T-helper 9 cell (primary cell): ENCODE measurements around the gene ETV3L.

ENCODE experiments used
- DNase-seq: peaks from one replicate; pipeline ENCODE4 v3.0.0-alpha.2; 2020
- total RNA-seq, 2 donors: gene quantifications; one replicate each; lab custom pipeline; 2026; lab: John Stamatoyannopoulos, UW

ETV3L gene
- 0 to 0.48 reads per million in 2 donors for total RNA-seq

DNA sequence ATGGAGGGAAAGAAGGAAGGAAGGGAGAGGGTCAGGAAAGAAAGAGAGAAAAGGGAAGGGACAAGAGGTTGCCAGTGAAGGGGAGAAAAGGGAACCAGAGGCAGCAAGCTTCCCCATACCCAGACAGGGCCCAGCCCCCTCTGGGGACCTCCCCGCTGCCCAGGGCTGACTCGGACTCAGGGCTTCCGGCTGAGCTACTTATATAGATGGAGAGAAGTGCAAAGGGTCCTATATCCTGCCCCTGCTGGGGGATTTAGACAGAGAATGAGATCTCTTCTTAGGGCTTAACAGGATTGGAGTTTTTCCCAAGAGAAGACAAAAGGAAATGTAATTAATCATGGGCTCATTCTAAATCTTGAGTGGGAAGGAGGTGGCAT is at the start of gene ETV3L:
Gene ETV3L (minus strand): TSS at position 176 of the 377 bp plus-strand sequence. CDS start 285 bp downstream, outside the sequence.
- DNase-seq, result no peak

DNA sequence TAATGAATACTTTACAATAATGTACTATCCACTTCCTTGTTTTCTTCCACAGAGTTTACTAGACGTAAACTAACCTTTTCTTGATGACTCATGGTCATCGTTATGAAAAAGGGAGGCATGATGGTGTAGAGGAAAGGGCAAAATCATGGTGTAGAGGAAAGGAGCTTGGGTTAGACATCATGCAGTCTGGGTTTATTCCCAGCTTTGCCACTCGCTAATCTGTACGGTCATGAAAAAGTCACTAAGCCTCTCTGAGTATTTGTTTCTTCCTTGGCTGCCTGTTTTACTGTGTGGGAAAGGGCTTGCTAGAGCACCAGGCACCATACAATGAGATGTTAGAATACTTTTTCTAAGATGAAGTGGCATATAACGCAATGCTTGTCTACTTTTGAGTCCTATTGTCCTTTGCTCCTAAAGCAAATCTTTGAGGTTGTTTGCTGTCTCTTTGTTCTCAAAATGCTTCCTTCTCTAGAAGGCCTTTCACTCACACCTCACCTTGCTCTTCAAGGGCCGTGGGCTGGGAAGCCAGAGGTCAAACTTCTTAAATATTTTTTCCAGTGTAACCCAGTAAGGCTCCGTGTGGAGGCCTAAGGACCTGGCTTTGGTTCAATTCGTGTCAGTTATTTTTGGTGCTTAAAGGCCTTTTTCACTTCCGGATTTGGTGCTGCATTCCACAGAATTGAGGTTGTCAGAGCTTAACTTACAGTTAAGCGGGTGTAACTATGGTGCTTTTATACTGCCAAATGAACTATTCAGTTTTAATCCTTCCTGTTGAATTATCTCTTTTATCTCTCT is 48.5 kb upstream of the ETV3L start:
- DNase-seq, result no peak

DNA sequence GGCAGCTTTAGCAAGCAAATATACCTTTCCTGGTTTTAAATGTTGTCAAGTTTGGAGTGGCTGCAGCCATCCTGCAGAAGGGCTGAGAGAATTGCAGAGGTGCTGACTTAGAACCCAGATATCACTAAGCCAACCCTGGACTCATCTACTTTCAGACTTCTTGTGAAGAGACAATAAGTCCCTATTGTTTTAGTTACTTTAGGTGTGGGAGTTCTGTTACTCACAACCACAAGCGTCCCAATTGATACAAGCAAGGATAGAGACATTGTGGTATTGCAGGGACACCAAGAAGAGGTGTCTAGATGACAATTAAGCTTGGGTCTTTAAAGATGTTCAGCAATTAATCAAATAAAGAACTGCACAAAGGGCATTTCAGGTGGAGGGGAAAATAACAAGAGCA is 47.4 kb upstream of the ETV3L start:
- no peak for DNase-seq

DNA sequence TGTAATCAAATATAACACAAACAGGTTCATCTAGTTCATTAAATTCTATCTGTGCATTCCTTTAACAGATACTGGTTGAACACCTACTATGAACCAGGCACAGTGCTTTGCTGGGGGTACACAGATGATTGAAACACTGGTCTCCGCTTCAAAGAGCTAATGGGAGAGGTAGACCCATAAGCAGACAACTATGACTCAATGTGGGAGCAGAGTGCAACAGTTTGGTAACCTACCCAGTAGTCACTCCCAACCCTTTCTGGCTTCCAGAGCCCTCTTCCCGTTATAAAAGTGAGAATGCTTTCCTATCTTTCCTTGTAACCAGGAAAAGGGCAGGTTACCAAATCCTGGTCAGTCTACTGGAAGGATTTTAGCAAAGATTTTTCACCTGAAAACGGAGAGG is 46.6 kb upstream of the ETV3L start:
- DNase-seq, result no peak

DNA sequence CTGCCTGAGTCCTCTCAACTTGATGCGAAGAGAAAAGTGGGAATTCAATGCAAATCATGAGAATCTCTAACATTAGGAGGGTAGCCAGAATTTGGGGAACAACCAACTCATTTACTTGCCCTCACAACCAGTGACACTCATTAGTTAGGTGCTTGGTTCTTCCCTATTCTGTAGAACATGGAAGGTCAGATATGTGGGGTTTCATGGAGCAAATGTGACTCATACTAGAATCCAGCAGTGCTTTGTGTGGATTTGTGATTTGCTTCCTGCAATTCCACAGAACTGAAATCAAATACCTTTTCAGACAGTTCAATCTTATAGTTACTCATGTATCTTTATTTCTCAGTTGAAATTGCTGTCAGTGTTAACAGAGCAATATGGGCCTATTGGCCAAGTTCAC is 45.5 kb upstream of the ETV3L start:
- DNase-seq, result no peak

DNA sequence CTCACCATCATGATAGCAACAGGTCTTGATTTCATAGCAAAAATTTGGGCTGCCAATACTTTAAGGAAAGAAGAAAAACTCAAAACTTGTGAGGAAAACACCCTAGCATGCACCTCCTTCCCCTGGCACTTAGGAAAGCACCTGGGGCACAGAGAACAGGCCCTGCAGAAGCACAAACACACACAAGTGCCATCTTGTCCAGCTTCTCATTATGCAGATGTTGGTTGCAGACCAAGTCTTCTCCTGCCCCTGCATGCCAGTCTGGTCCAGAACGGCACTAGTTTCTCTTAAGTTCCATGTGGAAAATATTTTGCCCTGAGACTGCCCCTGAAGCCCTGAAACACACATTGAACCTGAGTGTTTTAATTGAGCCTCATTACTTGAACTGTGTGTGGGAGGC is 44.9 kb upstream of the ETV3L start:
- no peak for DNase-seq

DNA sequence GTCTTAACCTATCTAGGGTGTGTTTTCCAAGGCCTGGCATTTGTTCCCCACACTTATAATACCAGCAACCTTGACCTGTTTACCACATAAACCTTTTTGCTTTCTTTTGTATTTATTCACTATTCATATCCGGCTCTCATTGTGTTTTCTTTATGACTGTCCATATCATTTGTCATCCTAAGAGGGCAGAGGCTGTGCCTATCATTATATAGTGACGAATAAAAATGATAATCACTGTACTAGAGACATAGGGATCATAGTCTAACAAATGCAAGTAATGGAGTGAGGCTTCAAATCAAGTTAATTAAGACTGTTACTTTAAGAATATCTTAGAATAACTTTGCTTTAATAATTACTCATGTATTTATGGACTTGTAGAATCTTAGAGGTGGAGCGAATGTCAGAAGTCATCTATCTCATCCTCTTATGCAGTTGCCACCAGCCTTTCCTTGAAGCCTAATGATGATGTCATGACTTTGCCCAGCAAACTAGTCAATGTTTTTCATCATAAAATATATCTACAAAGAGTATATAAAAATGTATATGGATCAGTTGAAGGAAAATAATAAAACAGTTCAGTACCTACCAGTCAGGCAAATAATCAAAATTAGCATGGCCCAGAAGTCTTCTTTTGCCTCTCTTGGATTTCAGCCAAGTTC is 43.3 kb upstream of the ETV3L start:
- no peak for DNase-seq

DNA sequence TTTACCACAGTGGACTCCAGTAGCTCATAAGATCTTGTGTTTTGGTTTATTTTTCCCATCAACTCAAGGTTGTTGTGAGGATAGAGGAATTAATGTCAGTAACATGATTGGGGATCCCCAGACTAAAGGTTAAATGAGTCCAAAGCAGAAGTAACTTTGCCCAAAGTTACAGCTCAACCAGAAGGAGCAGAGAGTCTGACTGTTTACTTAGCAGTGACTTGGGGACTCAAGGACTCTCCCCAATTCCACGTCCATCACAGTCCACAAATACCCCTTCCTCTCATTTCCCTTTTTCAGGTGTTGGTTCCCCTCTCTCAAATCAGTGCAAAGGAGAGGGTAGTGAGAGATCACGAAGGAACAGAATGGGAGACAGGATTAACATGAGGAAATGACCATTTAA is 42.6 kb upstream of the ETV3L start:
- DNase-seq, result no peak

DNA sequence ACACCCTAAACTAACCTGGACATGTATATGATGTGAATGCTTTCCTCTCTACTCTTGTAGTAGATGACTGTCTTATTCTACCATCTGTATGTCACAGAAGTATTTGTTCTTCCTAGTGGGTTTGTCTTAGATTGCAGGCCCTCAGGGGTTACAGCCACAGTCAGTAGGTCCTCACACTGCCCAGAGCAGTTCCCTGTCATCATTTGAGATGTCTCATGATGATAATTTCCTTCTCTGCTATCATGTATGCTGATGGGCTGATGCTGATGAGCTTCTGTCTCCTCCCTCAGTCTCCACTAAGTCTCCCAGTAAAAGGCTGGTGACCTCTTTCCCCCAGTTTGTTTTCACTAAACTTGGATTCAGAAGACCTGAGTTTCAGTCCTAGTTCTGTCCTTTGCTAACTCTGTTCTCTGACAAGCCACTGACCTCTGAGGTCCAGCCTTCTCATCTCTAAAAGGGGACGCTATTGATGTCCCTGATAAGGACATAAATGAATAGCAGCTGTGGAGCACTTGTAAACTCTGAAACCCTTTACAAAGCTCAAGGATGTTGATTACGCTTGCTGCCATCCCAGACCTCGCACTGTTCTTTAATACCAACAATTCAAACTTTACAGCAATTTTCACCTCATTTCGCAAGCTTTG is 41.7 kb upstream of the ETV3L start:
- no peak for DNase-seq

DNA sequence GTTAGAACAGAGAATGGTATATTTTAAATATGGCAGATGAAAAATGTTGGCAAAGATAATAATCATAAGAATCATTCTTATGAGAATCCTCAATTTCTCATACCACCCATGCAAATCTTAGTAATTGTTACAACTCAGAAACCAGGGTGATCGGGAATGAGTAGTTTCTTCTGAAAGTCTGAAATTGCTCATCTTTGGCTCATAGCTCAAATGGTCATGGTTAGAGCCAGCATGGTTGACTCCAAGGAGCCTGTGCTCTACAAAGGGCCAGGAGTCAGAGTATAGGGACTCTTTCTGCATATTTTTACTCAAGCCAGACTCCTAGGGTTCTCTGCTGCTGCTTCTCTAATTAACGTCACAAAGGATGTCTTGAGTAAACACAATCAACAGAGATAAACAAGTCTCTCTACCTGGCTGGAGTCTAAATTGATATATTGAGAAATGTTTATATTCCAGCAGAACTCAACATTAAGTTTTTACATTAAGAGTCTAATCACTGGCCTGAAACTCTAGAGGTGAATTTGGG is 40.5 kb upstream of the ETV3L start:
- DNase-seq, result no peak

DNA sequence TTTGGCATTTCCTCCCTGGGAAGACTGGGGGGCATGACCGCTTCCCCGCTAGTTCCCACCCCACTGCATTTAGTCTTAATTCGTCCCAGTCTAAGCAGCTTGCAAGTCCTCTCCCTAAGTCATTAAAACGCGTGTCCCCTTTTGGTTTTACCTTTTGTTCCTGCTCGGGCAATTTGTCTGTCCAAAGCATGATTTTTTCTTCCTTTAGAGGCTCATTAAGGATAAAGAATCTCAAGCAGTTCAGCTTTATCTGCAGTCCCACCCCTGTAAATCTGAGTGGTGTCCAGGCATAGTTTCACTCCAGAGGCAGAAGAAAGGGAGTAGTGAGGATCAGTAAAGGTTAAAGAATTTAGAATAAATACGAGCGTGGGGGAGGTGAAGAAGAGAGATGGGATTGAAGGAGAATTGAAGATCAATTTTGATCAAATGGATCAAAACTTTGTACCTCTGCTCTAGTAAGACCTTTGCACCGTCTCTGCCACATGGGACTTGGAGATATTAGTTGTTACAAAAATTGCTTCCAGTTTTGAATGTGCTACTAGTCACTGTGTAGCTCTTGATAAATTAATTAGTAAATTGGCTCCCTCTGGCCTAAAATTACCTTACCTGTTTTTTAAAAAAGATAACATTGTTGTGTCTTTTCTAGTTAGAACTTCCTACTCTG is 39.6 kb upstream of the ETV3L start:
- no peak for DNase-seq

DNA sequence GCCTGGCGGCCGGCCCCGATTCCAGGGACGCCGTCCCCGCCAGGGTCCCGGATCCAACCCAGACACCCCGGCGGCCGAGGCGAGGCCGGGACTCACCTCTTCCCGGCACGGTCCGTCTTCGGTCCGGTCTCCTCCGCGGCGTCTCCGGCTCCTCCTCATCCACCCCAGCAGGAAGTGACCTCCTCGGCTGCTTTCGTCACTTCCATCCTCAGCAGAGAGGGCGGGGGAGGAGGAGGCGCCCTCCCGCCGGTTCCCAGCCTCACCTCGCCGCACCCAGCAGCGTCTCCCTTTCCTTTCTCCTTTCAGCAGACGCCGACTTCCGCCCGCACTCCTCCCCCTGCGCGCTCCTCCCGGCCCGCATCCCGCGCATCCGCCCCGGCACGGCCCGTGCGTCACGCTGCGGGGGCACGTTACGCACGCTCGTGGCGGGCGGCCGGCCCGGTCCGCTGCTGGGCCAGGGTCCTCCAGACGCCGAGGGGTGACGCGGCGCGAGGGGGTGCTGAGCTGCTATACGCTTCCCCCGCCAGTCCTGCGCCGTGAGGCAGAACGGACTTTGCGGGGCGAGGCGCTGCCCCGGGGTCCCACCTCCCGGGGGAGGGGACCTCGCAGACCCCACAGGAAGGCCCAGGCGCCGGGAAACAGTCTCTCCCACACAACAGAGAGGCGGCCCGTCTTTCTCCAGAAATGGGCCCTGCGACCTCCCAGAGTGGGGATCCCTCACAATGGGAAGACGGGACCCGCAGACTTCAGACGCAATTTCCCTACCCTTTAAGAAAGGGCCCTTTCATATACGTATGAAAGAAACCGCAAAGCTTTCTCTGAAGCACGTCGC is 38.8 kb upstream of the ETV3L start, which contains the start of gene ETV3:
Gene ETV3 (minus strand): TSS at position 176 of the 832 bp plus-strand sequence. CDS start 2,043 bp downstream, outside the sequence.
- peak; percentile 81 for DNase-seq

DNA sequence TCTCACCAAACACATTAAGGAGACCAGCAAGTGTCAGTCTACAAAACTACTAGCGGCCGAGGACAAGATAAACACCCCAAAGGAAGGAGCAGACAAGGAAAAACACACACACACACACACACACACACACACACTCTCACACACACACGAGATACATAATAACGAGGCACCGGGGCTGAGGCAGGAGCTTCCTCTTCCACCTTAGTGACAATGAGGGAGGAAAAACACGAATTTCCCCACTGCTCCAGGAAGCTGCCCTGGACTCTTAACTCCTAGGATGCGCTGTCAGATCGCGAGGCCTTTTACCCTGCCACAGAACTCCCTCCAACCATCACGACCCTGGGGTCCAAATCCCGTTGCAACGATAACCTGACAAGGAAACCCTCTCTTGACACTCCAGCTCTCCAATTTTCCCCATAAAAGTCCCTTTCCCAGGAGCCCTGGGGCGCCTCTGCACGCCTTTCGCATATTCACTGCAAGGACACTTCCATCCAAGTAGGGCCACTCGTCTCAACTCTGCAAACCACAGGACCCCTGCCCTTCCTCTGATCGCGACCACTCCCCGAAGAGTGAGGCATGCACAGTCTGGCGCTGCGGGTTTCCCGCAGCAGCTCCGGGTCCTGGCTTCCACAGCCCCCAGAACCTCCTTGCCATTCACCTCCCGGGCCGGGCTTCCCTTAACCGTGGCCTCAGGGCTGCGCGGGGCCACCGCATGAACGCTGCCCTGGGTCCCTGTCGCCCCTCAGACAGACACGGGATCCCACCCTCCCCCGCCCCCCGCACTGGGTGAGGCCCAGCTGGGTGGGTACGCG is 38.0 kb upstream of the ETV3L start:
- DNase-seq, result no peak

DNA sequence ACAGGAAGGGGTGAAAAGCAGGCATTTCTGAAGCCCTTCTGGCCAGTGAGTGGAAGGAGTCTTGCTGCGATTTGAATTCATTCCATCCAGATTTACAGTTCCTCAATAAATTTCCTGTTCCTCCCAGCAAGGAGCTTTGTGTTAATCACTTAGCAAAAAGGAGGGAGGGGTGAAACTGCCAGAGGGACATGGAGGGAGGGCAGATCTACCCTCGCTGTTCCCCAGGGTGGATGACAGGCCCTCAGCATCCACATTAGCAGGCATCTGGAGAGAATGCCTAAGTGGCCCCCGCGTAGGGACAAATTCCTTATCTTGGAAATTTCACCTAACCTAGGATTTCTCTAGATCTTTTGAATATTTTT is 37.4 kb upstream of the ETV3L start:
- no peak for DNase-seq

DNA sequence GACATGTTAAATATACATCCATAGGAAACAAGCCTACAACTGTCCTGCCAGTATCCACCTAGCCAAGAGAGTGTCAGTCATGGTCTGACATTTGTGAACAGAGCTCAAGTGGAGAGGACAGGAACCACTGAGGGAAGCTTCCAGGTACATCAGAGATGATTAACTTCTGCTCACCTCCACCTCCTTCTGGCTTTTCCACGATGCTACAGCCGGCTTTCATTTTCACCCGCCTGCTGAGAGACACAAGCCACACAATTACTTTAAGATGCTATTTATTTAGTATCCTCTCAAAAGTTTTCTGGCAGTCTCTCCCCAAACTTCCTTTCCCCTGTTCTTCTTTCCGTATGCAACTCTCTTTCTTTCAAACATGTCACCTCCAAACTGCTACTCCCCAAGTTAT is 36.5 kb upstream of the ETV3L start:
- DNase-seq, result no peak

DNA sequence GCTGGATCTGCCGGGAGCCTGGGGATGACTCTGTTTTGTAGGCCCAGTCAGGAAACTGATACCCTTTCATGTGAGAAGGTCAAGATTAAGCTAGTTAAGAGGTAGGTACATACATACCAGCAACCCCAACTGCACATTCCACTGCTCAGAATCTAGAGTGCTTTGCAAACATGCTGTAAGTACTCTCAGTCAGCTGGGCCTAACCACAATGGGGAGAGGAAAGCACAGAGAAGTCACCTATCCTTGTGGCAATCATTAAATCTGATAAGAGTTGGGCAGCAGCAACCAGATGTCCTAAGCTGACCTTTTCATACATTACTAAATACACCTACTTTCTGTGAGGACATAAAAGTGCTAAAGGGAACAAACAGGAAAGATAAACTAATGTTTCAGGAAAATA is 36.0 kb upstream of the ETV3L start:
- no peak for DNase-seq

DNA sequence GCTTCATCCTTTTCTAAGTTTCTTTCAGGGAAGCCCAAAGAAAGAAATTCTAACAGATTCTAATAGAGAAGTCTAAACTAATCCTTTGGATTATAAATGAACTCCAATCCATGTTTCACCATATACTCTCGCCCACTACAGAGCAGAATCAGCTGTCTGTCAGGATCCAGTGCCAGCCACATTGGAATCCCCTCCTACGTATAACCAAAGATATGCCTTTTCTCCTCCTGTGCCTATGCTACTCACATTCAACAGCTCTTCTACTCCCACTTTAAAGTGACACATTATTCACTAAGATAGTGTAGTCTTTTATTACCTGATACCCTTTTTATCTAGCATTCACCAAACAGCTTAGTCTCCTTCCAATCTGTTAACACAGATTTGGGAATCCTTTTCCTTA is 35.5 kb upstream of the ETV3L start:
- DNase-seq, result no peak

DNA sequence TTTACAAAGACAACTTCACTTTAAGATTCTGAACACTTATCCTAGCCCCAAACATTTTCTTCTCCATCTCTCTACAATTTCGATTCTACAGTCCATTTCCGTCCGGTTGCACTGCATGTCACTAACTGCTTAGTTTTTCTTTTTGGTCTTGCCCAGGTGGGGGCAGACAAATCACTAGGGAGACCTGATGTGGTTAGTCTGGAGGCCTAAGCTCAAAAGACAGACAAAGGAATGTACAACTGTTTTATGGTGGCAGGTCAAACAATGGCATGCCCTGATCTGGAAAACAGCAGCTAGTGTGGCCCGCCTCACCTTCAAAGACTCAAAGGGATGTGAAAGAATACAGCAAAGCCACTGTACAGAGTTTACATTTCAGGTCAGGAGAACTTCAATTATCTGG is 34.8 kb upstream of the ETV3L start:
- no peak for DNase-seq

DNA sequence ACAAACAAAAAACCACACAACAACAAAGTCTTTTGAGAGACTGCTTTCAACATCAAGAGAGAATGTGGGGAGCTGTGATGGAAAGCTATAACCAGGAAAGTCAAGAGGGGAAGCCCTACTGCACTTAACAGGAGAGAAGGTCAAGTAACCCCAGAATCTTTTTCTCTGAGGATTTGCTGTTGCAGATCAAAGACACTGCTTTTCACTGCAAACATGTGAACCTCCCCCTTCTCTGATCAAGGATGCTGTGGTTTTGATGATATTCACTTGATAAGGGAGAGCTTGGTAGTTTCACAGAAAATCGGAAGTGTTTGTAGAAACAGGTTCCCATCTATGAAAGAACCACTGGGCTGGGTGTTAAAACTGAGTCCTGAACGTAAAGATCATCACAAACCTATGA is 33.8 kb upstream of the ETV3L start:
- DNase-seq, result no peak

DNA sequence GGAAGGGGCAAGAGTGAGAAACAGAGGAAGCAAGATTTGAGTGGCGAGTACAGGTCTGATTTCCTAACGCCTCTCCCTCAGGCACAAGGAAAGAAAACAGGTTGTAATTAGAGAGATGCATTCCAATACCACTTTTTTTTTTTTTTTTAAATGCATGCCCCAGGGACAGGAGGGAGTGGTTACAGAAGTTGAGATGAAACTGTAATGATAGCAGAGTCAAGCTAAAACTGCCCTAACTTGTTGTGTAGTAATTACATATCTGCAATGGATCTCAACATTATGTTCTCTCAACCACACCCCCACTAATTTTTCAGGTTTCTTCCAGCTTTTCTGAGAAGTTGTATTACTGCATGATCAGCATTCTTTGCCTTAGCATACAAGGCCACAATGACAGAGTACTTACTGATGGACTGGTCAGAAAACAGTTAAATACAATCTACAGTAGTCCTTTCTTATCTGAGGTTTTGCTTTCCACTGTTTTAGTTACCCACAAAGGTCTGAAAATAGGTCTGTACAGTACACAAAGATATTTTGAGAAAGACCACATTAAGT is 33.1 kb upstream of the ETV3L start:
- DNase-seq, result no peak

DNA sequence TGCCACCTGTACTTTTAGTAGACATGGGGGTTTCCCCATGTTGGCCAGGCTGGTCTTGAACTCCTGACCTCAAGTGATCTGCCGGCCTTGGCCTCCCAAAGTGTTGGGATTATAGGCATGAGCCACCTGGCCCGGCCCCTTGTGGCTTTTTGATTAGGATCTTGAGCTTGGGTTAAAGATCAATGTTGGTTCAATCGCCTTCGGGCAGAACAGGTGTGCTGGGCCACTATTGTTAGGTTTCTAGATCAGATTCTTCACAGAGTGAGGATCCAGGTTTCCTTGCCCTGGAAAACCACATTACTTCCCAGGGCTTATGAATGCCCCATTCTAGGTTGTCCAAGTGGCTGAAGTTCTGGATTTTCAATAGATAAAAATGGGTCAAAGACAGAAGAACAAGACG is 32.5 kb upstream of the ETV3L start:
- DNase-seq, result no peak
